A549 (cell line): ENCODE measurements around the gene CFAP91. TPM values are rescaled to one million over a fixed set of nuclear protein-coding genes. Genes with fewer than 3 reads are reported as not detected.

Source experiments
- ATAC-seq, 2 experiments: fragments of 200-7000 bp in 1 of 2; fragments of >200 bp in 1 of 2; cut with Nextera tagmentation in 1 of 2; cut with Tn5 transposase in 1 of 2; 3 replicates each; pipeline versions ENCODE4 v1.8.0 to v1.9.1; 2018 to 2020; ENCODE audit warnings: mild to moderate bottlenecking in 1 of 2, moderate library complexity in 1 of 2
- CTCF ChIA-PET: fragments of 300-600 bp; sonication (Branson Sonifier 250); formaldehyde crosslinking; extraction: SDS; loops from one replicate; lab custom pipeline; 2021; ENCODE audit warnings: antibody characterized with exemption, inconsistent platforms; lab: Yijun Ruan, JAX
- POLR2A ChIA-PET: fragments of 350-600 bp; formaldehyde crosslinking; extraction: SDS; loops from one replicate; lab custom pipeline; 2021; ENCODE audit warnings: antibody characterized with exemption, inconsistent platforms; lab: Yijun Ruan, JAX
- DNase-seq, 2 experiments: peaks; one replicate each; pipeline versions ENCODE4 v3.0.0 to v3.0.0-alpha.2; 2011 to 2016; ENCODE audit warnings: low read depth in 1 of 2, low spot score in 1 of 2
- FAIRE-seq: peaks from 2 replicates; lab custom pipeline; 2011; peaks lifted over from hg19 to GRCh38; lab: Jason Lieb, UNC
- H3K27ac ChIP-seq, 2 experiments: fragments of >200 bp; sonication (Bioruptor Twin); formaldehyde crosslinking; 3 replicates each; pipeline ENCODE4 v1.5.1; 2016 to 2017
- H3K4me1 ChIP-seq: fragments of >200 bp; sonication (Bioruptor Twin); formaldehyde crosslinking; 3 replicates; pipeline ENCODE4 v1.6.1; 2016
- H3K4me2 ChIP-seq: fragments of >200 bp; sonication (Bioruptor Twin); formaldehyde crosslinking; 3 replicates; pipeline ENCODE4 v1.6.1; 2016
- H3K4me3 ChIP-seq: fragments of >200 bp; sonication (Bioruptor Twin); formaldehyde crosslinking; 3 replicates; pipeline ENCODE4 v1.5.1; 2016
- H3K9me3 ChIP-seq: fragments of >200 bp; sonication (Bioruptor Twin); formaldehyde crosslinking; 3 replicates; pipeline ENCODE4 v1.6.1; 2016
- BHLHE40 ChIP-seq: IDR thresholded peaks from 2 replicates; pipeline ENCODE4 v1.6.1; 2012; ENCODE audit warnings: low read depth, low read length, inconsistent platforms
- CBX8 ChIP-seq: fragments of 200-600 bp; sonication (generic); IDR thresholded peaks from 2 replicates; pipeline ENCODE4 v1.6.1; 2016
- EHMT2 ChIP-seq: fragments of 200-600 bp; sonication (generic); IDR thresholded peaks from 2 replicates; pipeline ENCODE4 v1.6.1; 2016; ENCODE audit warnings: antibody characterized with exemption, low read depth, mild to moderate bottlenecking, moderate library complexity
- EP300 ChIP-seq, 2 experiments: fragments of >200 bp; sonication (Bioruptor Twin); formaldehyde crosslinking; IDR thresholded peaks; 2 replicates in 1 of 2; 3 replicates in 1 of 2; pipeline ENCODE4 v1.6.1; 2016 to 2017
- FOSB ChIP-seq: fragments of 250-450 bp; sonication (Bioruptor Pico); IDR thresholded peaks from 2 replicates; pipeline ENCODE4 v1.5.0; 2020; ENCODE audit warnings: mild to moderate bottlenecking, moderate library complexity
- HMGXB4 ChIP-seq: fragments of 250-450 bp; sonication (Bioruptor Pico); IDR thresholded peaks from 2 replicates; pipeline ENCODE4 v1.5.0; 2021; ENCODE audit warnings: mild to moderate bottlenecking, moderate library complexity, borderline replicate concordance
- JUN ChIP-seq, 2 experiments: fragments of >200 bp; sonication (Bioruptor Twin); formaldehyde crosslinking; IDR thresholded peaks; 2 replicates in 1 of 2; 3 replicates in 1 of 2; pipeline ENCODE4 v1.6.1; 2016 to 2017
- KDM1A ChIP-seq: fragments of 200-600 bp; sonication (generic); IDR thresholded peaks from 2 replicates; pipeline ENCODE4 v1.6.1; 2016; ENCODE audit warnings: low read depth, mild to moderate bottlenecking
- MYC ChIP-seq: IDR thresholded peaks from 2 replicates; pipeline ENCODE4 v1.6.1; 2012; ENCODE audit warnings: mild to moderate bottlenecking, inconsistent platforms, low read length, improper control_type of control experiment, borderline replicate concordance
- POLR2AphosphoS2 ChIP-seq: conservative IDR thresholded peaks from 2 replicates; pipeline ENCODE4 v1.6.1; 2012; ENCODE audit warnings: low read length, improper control_type of control experiment, inconsistent platforms
- RCOR1 ChIP-seq: fragments of 150-350 bp; IDR thresholded peaks from 2 replicates; pipeline ENCODE4 v1.6.1; 2014; ENCODE audit warnings: antibody characterized with exemption, low read length, low read depth
- RNF2 ChIP-seq: fragments of 200-600 bp; sonication (generic); IDR thresholded peaks from 2 replicates; pipeline ENCODE4 v1.6.1; 2016; ENCODE audit warnings: low read depth, mild to moderate bottlenecking, antibody characterized with exemption, moderate library complexity, borderline replicate concordance
- ZFP36 ChIP-seq: fragments of 450-650 bp; IDR thresholded peaks from 2 replicates; pipeline ENCODE4 v1.6.1; 2014; ENCODE audit warnings: borderline replicate concordance; ENCODE audit not compliant: partially characterized antibody
- ZSCAN20 ChIP-seq: fragments of 250-450 bp; sonication (Bioruptor Pico); IDR thresholded peaks from 2 replicates; pipeline ENCODE4 v1.8.0; 2022; ENCODE audit warnings: mild to moderate bottlenecking, moderate library complexity
- WGBS: methylation state at CpG from one replicate; pipeline ENCODE4 v1.1.6; 2017; ENCODE audit errors: missing lambda C conversion rate; 5-methylcytosine and 5-hydroxymethylcytosine counted together
- polyA plus RNA-seq, 4 experiments: library from polyadenylated mRNA; depleted of rRNA in 3 of 4; stranded (reverse); fragments of >200 nt; fragmentation: RNase III in 1 of 4; extraction: RNeasy Plus Mini Kit Qiagen cat#74134 plus additional on column Dnase treatment in 1 of 4; gene quantifications; 2 replicates in 3 of 4; 3 replicates in 1 of 4; pipeline ENCODE4 v1.2.3, GENCODE V29; 2011 to 2017
- TF ChIP-seq, protein P1 (sequence below): fragments of 200-600 bp; sonication (generic); IDR thresholded peaks from 2 replicates; pipeline ENCODE4 v1.6.1; 2016; ENCODE audit warnings: antibody characterized with exemption, mild to moderate bottlenecking, moderate library complexity
- TF ChIP-seq, protein P2 (sequence below): fragments of 450-650 bp; IDR thresholded peaks from 2 replicates; pipeline ENCODE4 v1.6.1; 2014; ENCODE audit warnings: antibody characterized with exemption
- TF ChIP-seq, protein P3 (sequence below): fragments of >200 bp; sonication (Bioruptor Twin); formaldehyde crosslinking; IDR thresholded peaks from 3 replicates; pipeline ENCODE4 v1.5.1; 2016

The CFAP91 gene
- polyA plus RNA-seq, 2 of the 4 experiments (the other 2 are of a cell fraction), result 0.41 to 1.1 TPM

GRCh38 chr3:119663885-119664284, 38.9 kb upstream of the CFAP91 start (continued):
- TF ChIP-seq, protein P1, sequence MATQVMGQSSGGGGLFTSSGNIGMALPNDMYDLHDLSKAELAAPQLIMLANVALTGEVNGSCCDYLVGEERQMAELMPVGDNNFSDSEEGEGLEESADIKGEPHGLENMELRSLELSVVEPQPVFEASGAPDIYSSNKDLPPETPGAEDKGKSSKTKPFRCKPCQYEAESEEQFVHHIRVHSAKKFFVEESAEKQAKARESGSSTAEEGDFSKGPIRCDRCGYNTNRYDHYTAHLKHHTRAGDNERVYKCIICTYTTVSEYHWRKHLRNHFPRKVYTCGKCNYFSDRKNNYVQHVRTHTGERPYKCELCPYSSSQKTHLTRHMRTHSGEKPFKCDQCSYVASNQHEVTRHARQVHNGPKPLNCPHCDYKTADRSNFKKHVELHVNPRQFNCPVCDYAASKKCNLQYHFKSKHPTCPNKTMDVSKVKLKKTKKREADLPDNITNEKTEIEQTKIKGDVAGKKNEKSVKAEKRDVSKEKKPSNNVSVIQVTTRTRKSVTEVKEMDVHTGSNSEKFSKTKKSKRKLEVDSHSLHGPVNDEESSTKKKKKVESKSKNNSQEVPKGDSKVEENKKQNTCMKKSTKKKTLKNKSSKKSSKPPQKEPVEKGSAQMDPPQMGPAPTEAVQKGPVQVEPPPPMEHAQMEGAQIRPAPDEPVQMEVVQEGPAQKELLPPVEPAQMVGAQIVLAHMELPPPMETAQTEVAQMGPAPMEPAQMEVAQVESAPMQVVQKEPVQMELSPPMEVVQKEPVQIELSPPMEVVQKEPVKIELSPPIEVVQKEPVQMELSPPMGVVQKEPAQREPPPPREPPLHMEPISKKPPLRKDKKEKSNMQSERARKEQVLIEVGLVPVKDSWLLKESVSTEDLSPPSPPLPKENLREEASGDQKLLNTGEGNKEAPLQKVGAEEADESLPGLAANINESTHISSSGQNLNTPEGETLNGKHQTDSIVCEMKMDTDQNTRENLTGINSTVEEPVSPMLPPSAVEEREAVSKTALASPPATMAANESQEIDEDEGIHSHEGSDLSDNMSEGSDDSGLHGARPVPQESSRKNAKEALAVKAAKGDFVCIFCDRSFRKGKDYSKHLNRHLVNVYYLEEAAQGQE, result no peak
- TF ChIP-seq MYC, result no peak
- TF ChIP-seq, all 56 proteins: peak for 0

DNA sequence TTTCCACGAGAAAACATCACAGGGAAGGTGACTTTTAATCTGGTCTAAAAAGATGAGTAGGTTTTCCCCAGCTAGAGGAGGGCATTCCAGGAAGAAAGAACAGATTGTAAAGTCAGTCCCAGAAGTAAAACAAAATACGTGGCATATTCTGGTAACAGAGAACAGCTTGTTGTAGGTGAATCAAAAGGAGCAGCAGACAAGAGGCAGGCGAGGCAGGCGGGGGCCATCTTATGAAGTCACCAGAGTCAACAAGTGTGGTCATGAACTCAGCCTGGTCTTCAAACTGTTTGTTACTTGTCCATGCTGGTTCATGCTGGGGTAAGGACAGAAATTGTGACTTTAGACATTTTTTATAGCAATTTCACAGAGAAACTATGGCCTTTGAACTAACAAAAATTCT, 38.5 kb upstream of the CFAP91 start:
- DNase-seq (no peak), FAIRE-seq (no peak), ATAC-seq (no peak; a peak in 1 of 6 replicates)
- TF ChIP-seq, protein P2, sequence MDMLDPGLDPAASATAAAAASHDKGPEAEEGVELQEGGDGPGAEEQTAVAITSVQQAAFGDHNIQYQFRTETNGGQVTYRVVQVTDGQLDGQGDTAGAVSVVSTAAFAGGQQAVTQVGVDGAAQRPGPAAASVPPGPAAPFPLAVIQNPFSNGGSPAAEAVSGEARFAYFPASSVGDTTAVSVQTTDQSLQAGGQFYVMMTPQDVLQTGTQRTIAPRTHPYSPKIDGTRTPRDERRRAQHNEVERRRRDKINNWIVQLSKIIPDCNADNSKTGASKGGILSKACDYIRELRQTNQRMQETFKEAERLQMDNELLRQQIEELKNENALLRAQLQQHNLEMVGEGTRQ, result no peak
- no peak for TF ChIP-seq RNF2
- TF ChIP-seq RCOR1, result no peak
- TF ChIP-seq ZFP36, result no peak
- TF ChIP-seq, protein P3, sequence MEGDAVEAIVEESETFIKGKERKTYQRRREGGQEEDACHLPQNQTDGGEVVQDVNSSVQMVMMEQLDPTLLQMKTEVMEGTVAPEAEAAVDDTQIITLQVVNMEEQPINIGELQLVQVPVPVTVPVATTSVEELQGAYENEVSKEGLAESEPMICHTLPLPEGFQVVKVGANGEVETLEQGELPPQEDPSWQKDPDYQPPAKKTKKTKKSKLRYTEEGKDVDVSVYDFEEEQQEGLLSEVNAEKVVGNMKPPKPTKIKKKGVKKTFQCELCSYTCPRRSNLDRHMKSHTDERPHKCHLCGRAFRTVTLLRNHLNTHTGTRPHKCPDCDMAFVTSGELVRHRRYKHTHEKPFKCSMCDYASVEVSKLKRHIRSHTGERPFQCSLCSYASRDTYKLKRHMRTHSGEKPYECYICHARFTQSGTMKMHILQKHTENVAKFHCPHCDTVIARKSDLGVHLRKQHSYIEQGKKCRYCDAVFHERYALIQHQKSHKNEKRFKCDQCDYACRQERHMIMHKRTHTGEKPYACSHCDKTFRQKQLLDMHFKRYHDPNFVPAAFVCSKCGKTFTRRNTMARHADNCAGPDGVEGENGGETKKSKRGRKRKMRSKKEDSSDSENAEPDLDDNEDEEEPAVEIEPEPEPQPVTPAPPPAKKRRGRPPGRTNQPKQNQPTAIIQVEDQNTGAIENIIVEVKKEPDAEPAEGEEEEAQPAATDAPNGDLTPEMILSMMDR, result no peak
- no peak for TF ChIP-seq HMGXB4 (CRISPR knock-in tag)
- TF ChIP-seq BHLHE40, result no peak
- TF ChIP-seq KDM1A, result no peak
- no peak for TF ChIP-seq EP300 (IDR thresholded peaks at IDR 0.05)
- no peak for TF ChIP-seq EHMT2
- no peak for TF ChIP-seq POLR2AphosphoS2
- TF ChIP-seq JUN (IDR thresholded peaks at IDR 0.05), result no peak
- no peak for TF ChIP-seq CBX8
- CTCF ChIA-PET, result interaction anchor here (1.9 kb wide), 1 partner anchor 18 kb away, joined by 10 read pairs; no protein-coding TSS in a partner anchor
- H3K9me3 ChIP-seq, result no peaks in the 10 kb centered on the region
- no peak overlapping the region for H3K27ac ChIP-seq
- peaks cover 8% of the 10 kb centered on the region for H3K4me1 ChIP-seq
- POLR2A ChIA-PET, result no interaction called here
- 65% methylated on average over 4 of the region's 4 CpGs for WGBS
- H3K4me2 ChIP-seq, result no peak overlapping the region
- no peak overlapping the region for H3K4me3 ChIP-seq

GRCh38 chr3:119664850-119665379, 37.9 kb upstream of the CFAP91 start:
- FAIRE-seq (no peak), DNase-seq (peak in 1 of 2 experiments; percentile 21), ATAC-seq (peak in 1 of 2 experiments; percentile 30; a peak in 1 of 6 replicates)
- no peak overlapping the region for H3K27ac ChIP-seq
- POLR2A ChIA-PET, result no interaction called here
- no peak for TF ChIP-seq FOSB
- TF ChIP-seq ZSCAN20 (CRISPR knock-in tag), result no peak
- H3K4me3 ChIP-seq, result no peak overlapping the region
- H3K4me1 ChIP-seq, result peaks cover 9% of the 10 kb centered on the region
- H3K9me3 ChIP-seq, result no peaks in the 10 kb centered on the region
- H3K4me2 ChIP-seq, result no peak overlapping the region
- WGBS, result 90% methylated on average over 4 of the region's 4 CpGs
- CTCF ChIA-PET, result interaction anchor here (1.9 kb wide), 1 partner anchor 17 kb away, joined by 10 read pairs; no protein-coding TSS in a partner anchor
